C4-2B (cell line): ENCODE results near the gene SLC49A3.

ENCODE experiments used
- ZFX ChIP-seq: fragments of 450-650 bp; IDR thresholded peaks from 2 replicates; pipeline ENCODE4 v1.6.1; 2017
- TF ChIP-seq, protein P1 (sequence below): fragments of 450-650 bp; conservative IDR thresholded peaks from 2 replicates; pipeline ENCODE4 v1.5.1; 2017; ENCODE audit warnings: mild to moderate bottlenecking

DNA sequence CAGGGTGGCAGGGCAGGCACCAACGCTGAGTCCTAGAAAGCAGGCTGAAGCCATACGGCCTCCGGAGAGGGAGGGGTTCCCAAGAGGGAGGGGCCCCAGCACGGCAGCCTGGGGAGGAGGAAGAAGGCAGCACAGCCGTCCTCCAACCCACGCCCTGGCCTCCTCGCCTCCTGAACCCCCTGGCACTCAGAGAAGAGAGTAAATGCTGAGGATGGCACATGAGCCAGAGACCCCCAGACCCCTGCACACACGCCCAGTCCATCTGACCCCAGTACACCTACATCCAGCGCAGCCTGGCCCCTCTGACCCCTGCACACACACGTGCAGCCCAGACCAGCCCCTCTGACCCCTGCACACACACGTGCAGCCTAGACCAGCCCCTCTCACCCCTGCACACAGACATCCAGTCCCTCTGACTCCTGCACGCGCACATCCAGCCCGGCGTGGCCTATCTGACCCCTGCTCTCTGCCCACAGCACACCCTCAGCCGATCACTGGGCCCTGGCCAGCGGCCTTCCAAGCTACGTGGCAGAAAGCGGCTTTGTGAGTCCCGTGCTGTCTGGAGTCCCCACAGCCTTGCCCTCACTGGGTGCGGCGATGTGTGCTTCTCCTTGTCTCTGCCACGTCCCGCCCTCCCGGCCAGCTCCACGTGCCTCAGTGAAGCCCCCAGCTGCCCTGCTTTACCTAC, 33.3 kb downstream of the SLC49A3 start:
- TF ChIP-seq, protein P1, sequence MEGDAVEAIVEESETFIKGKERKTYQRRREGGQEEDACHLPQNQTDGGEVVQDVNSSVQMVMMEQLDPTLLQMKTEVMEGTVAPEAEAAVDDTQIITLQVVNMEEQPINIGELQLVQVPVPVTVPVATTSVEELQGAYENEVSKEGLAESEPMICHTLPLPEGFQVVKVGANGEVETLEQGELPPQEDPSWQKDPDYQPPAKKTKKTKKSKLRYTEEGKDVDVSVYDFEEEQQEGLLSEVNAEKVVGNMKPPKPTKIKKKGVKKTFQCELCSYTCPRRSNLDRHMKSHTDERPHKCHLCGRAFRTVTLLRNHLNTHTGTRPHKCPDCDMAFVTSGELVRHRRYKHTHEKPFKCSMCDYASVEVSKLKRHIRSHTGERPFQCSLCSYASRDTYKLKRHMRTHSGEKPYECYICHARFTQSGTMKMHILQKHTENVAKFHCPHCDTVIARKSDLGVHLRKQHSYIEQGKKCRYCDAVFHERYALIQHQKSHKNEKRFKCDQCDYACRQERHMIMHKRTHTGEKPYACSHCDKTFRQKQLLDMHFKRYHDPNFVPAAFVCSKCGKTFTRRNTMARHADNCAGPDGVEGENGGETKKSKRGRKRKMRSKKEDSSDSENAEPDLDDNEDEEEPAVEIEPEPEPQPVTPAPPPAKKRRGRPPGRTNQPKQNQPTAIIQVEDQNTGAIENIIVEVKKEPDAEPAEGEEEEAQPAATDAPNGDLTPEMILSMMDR: no peak
- TF ChIP-seq ZFX: no peak
